A549 (cell line): ENCODE data around the gene LIN7A.

ENCODE experiments used
- BHLHE40 ChIP-seq: IDR thresholded peaks from 2 replicates; pipeline ENCODE4 v1.6.1; 2012; ENCODE audit warnings: low read depth, low read length, inconsistent platforms
- CTCF ChIP-seq: fragments of >200 bp; sonication (Bioruptor Twin); formaldehyde crosslinking; IDR thresholded peaks from 3 replicates; pipeline ENCODE4 v1.5.1; 2016
- E2F6 ChIP-seq: IDR thresholded peaks from 2 replicates; pipeline ENCODE4 v1.6.1; 2012; ENCODE audit warnings: low read depth, borderline replicate concordance
- MAX ChIP-seq: IDR thresholded peaks from 2 replicates; pipeline ENCODE4 v1.6.1; 2012
- PHF8 ChIP-seq: fragments of 200-600 bp; sonication (generic); IDR thresholded peaks from 2 replicates; pipeline ENCODE4 v1.6.1; 2016; ENCODE audit warnings: low read depth, mild to moderate bottlenecking, antibody characterized with exemption, moderate library complexity, borderline replicate concordance
- POLR2A ChIP-seq: IDR thresholded peaks from 2 replicates; pipeline ENCODE4 v1.6.1; 2012; ENCODE audit warnings: mild to moderate bottlenecking, low read length
- REST ChIP-seq: fragments of 200-600 bp; sonication (generic); IDR thresholded peaks from 2 replicates; pipeline ENCODE4 v1.6.1; 2016; ENCODE audit warnings: antibody characterized with exemption, mild to moderate bottlenecking, moderate library complexity

- TF ChIP-seq E2F6 (no peak), CTCF (no peak), PHF8 (no peak), MAX (no peak), BHLHE40 (no peak), REST (no peak), POLR2A (no peak)
These were observed 92.1 kb downstream of the LIN7A start for GRCh38 chr12:80845639-80846038.
